DMS79 treated with DMSO at 0.1 percent for 48 hours (cell line): ENCODE data around the gene SLC31A1.
"Not testable (repeated sequence)": the region's sequence is repeated elsewhere in the genome, so short reads cannot be mapped to it uniquely, and the experiment has no call there.

Experiments used
- DNase-seq: peaks from one replicate; lab custom pipeline; 2025; lab: John Stamatoyannopoulos, UW

The SLC31A1 gene

GRCh38 chr9:113266174-113266573, 44.8 kb downstream of the SLC31A1 start:
- DNase-seq: no peak

- no peak for DNase-seq
These were observed 46.7 kb downstream of the SLC31A1 start for GRCh38 chr9:113267911-113268566.

- DNase-seq: no peak
These were observed 48.0 kb downstream of the SLC31A1 start for GRCh38 chr9:113269355-113269754.

- DNase-seq: no peak
These were observed 48.5 kb downstream of the SLC31A1 start for GRCh38 chr9:113269871-113270270.

- peak; percentile 70 for DNase-seq
These were observed 53.3 kb downstream of the SLC31A1 start for GRCh38 chr9:113274474-113275156.

GRCh38 chr9:113275157-113276131, 54.1 kb downstream of the SLC31A1 start, which contains the start of the genes CDC26 and PRPF4:
TSS of gene CDC26 (minus strand) at chr9:113275572. CDS start at chr9:113272507, 3,065 bp downstream.
TSS of gene PRPF4 (plus strand) at chr9:113275658. CDS start at chr9:113275744, 86 bp downstream.
- DNase-seq: peak; percentile 98

- no peak for DNase-seq
These were observed 57.5 kb downstream of the SLC31A1 start for GRCh38 chr9:113278840-113279239.

GRCh38 chr9:113281356-113281755, 60.0 kb downstream of the SLC31A1 start:
- no peak for DNase-seq

GRCh38 chr9:113289091-113289490, 67.7 kb downstream of the SLC31A1 start:
- no peak for DNase-seq

- DNase-seq: no peak
These were observed 68.8 kb downstream of the SLC31A1 start for GRCh38 chr9:113290052-113290607.

- DNase-seq: no peak
These were observed 72.0 kb downstream of the SLC31A1 start for GRCh38 chr9:113293285-113293878.

GRCh38 chr9:113296247-113296646, 74.9 kb downstream of the SLC31A1 start:
- DNase-seq: not testable (repeated sequence)

GRCh38 chr9:113296796-113297558, 75.6 kb downstream of the SLC31A1 start:
- peak; percentile 16 for DNase-seq

- no peak for DNase-seq
These were observed 77.0 kb downstream of the SLC31A1 start for GRCh38 chr9:113298311-113298710.

- DNase-seq: peak; percentile 98
These were observed 77.8 kb downstream of the SLC31A1 start for GRCh38 chr9:113298924-113299770.

GRCh38 chr9:113299800-113300292, 78.5 kb downstream of the SLC31A1 start:
- DNase-seq: peak; percentile 94

- DNase-seq: no peak
These were observed 80.2 kb downstream of the SLC31A1 start for GRCh38 chr9:113301548-113301947.

GRCh38 chr9:113302792-113303418, 81.6 kb downstream of the SLC31A1 start, which contains the start of gene RNF183:
TSS of gene RNF183 (minus strand) at chr9:113303376. CDS start at chr9:113298184, 5,192 bp downstream.
- DNase-seq: no peak

GRCh38 chr9:113306566-113306965, 85.2 kb downstream of the SLC31A1 start:
- no peak for DNase-seq
